ENCODE results near the gene TTLL7. TPM values are rescaled to one million over a fixed set of nuclear protein-coding genes. Genes with fewer than 3 reads are reported as not detected.

TTLL7 gene
- total RNA-seq, 1 experiment from 2014 or later, result 7.9 TPM

DNA sequence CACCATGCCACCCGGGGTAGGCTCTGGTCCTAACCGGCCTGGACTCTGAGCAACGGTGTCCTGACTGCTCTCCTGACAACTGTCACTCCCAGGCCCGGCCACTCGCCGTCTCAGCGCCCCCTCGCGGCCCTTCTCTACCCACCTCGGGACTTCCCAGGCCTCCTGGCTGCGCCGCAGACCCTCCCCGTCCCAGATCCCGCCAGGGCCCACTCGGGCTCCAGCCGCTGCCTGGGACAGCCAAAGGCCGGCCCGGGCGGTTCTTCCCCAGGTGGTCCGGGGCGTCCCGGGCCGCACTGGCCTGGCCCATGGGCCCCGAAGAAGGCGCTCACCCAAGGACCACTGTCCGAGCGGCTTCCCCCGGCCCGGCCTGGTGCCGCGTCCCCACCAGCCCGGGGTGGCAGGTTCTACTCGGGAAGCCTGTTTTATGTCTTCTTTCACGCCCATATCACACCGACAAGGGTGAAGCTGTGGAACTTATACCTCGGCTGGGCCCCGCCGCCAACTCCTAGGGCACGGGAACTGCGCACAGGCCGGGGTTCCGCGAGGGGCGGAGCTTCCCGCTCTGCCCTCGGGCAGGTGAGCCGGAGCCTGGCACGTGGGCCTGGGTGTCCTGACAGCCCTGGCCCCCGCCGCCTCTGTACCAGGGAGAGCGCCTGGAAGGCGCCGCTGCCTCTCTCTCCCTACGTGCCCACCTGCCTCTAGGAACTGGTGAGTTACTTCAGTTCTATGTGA, 138.3 kb downstream of the TTLL7 start (continued):
- TF ChIP-seq, protein P1, sequence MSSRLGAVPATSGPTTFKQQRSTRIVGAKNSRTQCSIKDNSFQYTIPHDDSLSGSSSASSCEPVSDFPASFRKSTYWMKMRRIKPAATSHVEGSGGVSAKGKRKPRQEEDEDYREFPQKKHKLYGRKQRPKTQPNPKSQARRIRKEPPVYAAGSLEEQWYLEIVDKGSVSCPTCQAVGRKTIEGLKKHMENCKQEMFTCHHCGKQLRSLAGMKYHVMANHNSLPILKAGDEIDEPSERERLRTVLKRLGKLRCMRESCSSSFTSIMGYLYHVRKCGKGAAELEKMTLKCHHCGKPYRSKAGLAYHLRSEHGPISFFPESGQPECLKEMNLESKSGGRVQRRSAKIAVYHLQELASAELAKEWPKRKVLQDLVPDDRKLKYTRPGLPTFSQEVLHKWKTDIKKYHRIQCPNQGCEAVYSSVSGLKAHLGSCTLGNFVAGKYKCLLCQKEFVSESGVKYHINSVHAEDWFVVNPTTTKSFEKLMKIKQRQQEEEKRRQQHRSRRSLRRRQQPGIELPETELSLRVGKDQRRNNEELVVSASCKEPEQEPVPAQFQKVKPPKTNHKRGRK (CRISPR knock-in tag; IDR thresholded peaks at IDR 0.05; ENCODE audit: borderline replicate concordance), result no peak
- TF ChIP-seq CBFB (CRISPR knock-in tag; IDR thresholded peaks at IDR 0.05; ENCODE audit: low read depth) (no peak), FOXK1 (CRISPR knock-in tag; IDR thresholded peaks at IDR 0.05) (no peak), PREB (CRISPR knock-in tag; IDR thresholded peaks at IDR 0.05; ENCODE audit: borderline replicate concordance) (no peak), ZNF396 (CRISPR knock-in tag; IDR thresholded peaks at IDR 0.05; ENCODE audit: borderline replicate concordance) (no peak), SMAD3 (CRISPR knock-in tag; IDR thresholded peaks at IDR 0.05; ENCODE audit: borderline replicate concordance) (no peak), CREM (CRISPR knock-in tag; IDR thresholded peaks at IDR 0.05) (peak; percentile 76), ZNF219 (CRISPR knock-in tag; IDR thresholded peaks at IDR 0.05; ENCODE audit: borderline replicate concordance) (no peak), ZNF138 (CRISPR knock-in tag; conservative IDR thresholded peaks at IDR 0.05) (no peak), SMAD4 (CRISPR knock-in tag; IDR thresholded peaks at IDR 0.05) (no peak), IRF1 (CRISPR knock-in tag; IDR thresholded peaks at IDR 0.05) (no peak), HMGA2 (CRISPR knock-in tag; IDR thresholded peaks at IDR 0.05) (no peak), MYBL2 (CRISPR knock-in tag; IDR thresholded peaks at IDR 0.05) (no peak), USF2 (CRISPR knock-in tag; IDR thresholded peaks at IDR 0.05) (peak; percentile 52; the same call in 1 of the 2 replicates), ESRRA (CRISPR knock-in tag; IDR thresholded peaks at IDR 0.05; ENCODE audit: borderline replicate concordance) (no peak), ATF3 (CRISPR knock-in tag; conservative IDR thresholded peaks at IDR 0.05) (no peak), STAT6 (CRISPR knock-in tag; conservative IDR thresholded peaks at IDR 0.05; ENCODE audit: low read depth) (no peak), E2F1 (CRISPR knock-in tag; IDR thresholded peaks at IDR 0.05) (0 out of 2 replicates have a peak, but pooled peaks have one; percentile 19), SOX15 (CRISPR knock-in tag; IDR thresholded peaks at IDR 0.05) (no peak), JUN (CRISPR knock-in tag; IDR thresholded peaks at IDR 0.05) (no peak)
- TF ChIP-seq, protein P2, sequence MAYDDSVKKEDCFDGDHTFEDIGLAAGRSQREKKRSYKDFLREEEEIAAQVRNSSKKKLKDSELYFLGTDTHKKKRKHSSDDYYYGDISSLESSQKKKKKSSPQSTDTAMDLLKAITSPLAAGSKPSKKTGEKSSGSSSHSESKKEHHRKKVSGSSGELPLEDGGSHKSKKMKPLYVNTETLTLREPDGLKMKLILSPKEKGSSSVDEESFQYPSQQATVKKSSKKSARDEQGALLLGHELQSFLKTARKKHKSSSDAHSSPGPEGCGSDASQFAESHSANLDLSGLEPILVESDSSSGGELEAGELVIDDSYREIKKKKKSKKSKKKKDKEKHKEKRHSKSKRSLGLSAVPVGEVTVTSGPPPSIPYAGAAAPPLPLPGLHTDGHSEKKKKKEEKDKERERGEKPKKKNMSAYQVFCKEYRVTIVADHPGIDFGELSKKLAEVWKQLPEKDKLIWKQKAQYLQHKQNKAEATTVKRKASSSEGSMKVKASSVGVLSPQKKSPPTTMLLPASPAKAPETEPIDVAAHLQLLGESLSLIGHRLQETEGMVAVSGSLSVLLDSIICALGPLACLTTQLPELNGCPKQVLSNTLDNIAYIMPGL (CRISPR knock-in tag; IDR thresholded peaks at IDR 0.05), result peak; percentile 95
- TF ChIP-seq, protein P3, sequence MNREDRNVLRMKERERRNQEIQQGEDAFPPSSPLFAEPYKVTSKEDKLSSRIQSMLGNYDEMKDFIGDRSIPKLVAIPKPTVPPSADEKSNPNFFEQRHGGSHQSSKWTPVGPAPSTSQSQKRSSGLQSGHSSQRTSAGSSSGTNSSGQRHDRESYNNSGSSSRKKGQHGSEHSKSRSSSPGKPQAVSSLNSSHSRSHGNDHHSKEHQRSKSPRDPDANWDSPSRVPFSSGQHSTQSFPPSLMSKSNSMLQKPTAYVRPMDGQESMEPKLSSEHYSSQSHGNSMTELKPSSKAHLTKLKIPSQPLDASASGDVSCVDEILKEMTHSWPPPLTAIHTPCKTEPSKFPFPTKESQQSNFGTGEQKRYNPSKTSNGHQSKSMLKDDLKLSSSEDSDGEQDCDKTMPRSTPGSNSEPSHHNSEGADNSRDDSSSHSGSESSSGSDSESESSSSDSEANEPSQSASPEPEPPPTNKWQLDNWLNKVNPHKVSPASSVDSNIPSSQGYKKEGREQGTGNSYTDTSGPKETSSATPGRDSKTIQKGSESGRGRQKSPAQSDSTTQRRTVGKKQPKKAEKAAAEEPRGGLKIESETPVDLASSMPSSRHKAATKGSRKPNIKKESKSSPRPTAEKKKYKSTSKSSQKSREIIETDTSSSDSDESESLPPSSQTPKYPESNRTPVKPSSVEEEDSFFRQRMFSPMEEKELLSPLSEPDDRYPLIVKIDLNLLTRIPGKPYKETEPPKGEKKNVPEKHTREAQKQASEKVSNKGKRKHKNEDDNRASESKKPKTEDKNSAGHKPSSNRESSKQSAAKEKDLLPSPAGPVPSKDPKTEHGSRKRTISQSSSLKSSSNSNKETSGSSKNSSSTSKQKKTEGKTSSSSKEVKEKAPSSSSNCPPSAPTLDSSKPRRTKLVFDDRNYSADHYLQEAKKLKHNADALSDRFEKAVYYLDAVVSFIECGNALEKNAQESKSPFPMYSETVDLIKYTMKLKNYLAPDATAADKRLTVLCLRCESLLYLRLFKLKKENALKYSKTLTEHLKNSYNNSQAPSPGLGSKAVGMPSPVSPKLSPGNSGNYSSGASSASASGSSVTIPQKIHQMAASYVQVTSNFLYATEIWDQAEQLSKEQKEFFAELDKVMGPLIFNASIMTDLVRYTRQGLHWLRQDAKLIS (CRISPR knock-in tag; IDR thresholded peaks at IDR 0.05; ENCODE audit: borderline replicate concordance), result no peak

Measured in WTC11 (cell line).